Activated CD8-positive, alpha-beta memory T cell treated with anti-CD3 and anti-CD28 coated beads for 1 hour (primary cell): ENCODE data around the gene ZCCHC2.

Source experiments
- DNase-seq, 2 donors: peaks; one replicate each; pipeline ENCODE4 v3.0.0-alpha.2; 2020; ENCODE audit warnings: low read depth in 1 of 2; ENCODE audit errors: extremely low read depth in 1 of 2

The ZCCHC2 gene

GRCh38 chr18:62537042-62537894 lies 14.4 kb downstream of the ZCCHC2 start:
- DNase-seq = no peak

GRCh38 chr18:62537946-62538345 lies 15.1 kb downstream of the ZCCHC2 start:
- DNase-seq = no peak

GRCh38 chr18:62538881-62539280 lies 16.1 kb downstream of the ZCCHC2 start:
- no peak for DNase-seq

GRCh38 chr18:62539284-62540165 lies 16.7 kb downstream of the ZCCHC2 start:
- DNase-seq = no peak

GRCh38 chr18:62543021-62543420 lies 20.2 kb downstream of the ZCCHC2 start:
- DNase-seq = no peak

GRCh38 chr18:62545098-62545497 lies 22.3 kb downstream of the ZCCHC2 start:
- no peak for DNase-seq

GRCh38 chr18:62549755-62550154 lies 26.9 kb downstream of the ZCCHC2 start:
- no peak for DNase-seq

GRCh38 chr18:62550746-62551145 lies 27.9 kb downstream of the ZCCHC2 start:
- no peak for DNase-seq

- DNase-seq = no peak
These were observed 29.2 kb downstream of the ZCCHC2 start for GRCh38 chr18:62551972-62552513.

- DNase-seq = no peak
These were observed 31.4 kb downstream of the ZCCHC2 start for GRCh38 chr18:62554061-62554815.

- DNase-seq = no peak
These were observed 32.3 kb downstream of the ZCCHC2 start for GRCh38 chr18:62555135-62555534.

GRCh38 chr18:62556397-62556796 lies 33.6 kb downstream of the ZCCHC2 start:
- DNase-seq = no peak

GRCh38 chr18:62558015-62558663 lies 35.3 kb downstream of the ZCCHC2 start:
- DNase-seq = no peak

- DNase-seq = no peak
These were observed 41.2 kb downstream of the ZCCHC2 start for GRCh38 chr18:62564044-62564443.

GRCh38 chr18:62566199-62566598 lies 43.4 kb downstream of the ZCCHC2 start:
- no peak for DNase-seq

GRCh38 chr18:62566818-62567217 lies 44.0 kb downstream of the ZCCHC2 start:
- no peak for DNase-seq

GRCh38 chr18:62569081-62569655 lies 46.3 kb downstream of the ZCCHC2 start:
- DNase-seq = no peak

- no peak for DNase-seq
These were observed 48.2 kb downstream of the ZCCHC2 start for GRCh38 chr18:62571037-62571436.

- no peak for DNase-seq
These were observed 48.8 kb downstream of the ZCCHC2 start for GRCh38 chr18:62571648-62572047.

GRCh38 chr18:62572456-62572855 lies 49.6 kb downstream of the ZCCHC2 start:
- DNase-seq = no peak
